ENCODE data around the gene PCCB. TPM values are rescaled to one million over a fixed set of nuclear protein-coding genes. Genes with fewer than 3 reads are reported as not detected.
"Not testable (repeated sequence)": the region's sequence is repeated elsewhere in the genome, so short reads cannot be mapped to it uniquely, and the experiment has no call there.

PCCB gene
- total RNA-seq, 2 donors from 2014 or later, result 14.5 to 26.4 TPM

GRCh38 chr3:136334209-136334608, 84.1 kb downstream of the PCCB start:
- DNase-seq, result no peak
- no peak overlapping the region for H3K27ac ChIP-seq
- intact Hi-C loops (cut with DNase I), result no loop called here
- ATAC-seq, result no peak
- H3K36me3 ChIP-seq (replicated peaks in 1 of 2; ENCODE audit: insufficient read depth in 1 of 2, low read depth in 2 of 2), result peaks cover 0 to 10% of the 10 kb centered on the region in 2 donors
- H3K27me3 ChIP-seq, result no peaks in the 10 kb centered on the region
- no peak overlapping the region for H3K4me3 ChIP-seq
- peaks cover 8% of the 10 kb centered on the region for H3K4me1 ChIP-seq
- TF ChIP-seq CTCF (IDR thresholded peaks at IDR 0.05) (no peak), POLR2A (IDR thresholded peaks at IDR 0.05) (no peak)
- H3K9me3 ChIP-seq, result no peaks in the 10 kb centered on the region

GRCh38 chr3:136334726-136335125, 84.6 kb downstream of the PCCB start:
- H3K36me3 ChIP-seq (replicated peaks in 1 of 2; ENCODE audit: insufficient read depth in 1 of 2, low read depth in 2 of 2); intact Hi-C loops (cut with DNase I); DNase-seq; H3K9me3 ChIP-seq; ATAC-seq; H3K27ac ChIP-seq; H3K27me3 ChIP-seq; H3K4me1 ChIP-seq; H3K4me3 ChIP-seq: not testable (repeated sequence)
- WGBS, 2 donors, result 93 to 95% methylated on average over 3 to 6 of the region's 6 CpGs

GRCh38 chr3:136336329-136337100, 86.4 kb downstream of the PCCB start:
- H3K4me3 ChIP-seq, result no peak overlapping the region
- 90 to 96% methylated on average over 4 of the region's 4 CpGs for WGBS, 2 donors
- no peak overlapping the region for H3K27ac ChIP-seq
- no peak for ATAC-seq
- peaks cover 8% of the 10 kb centered on the region for H3K4me1 ChIP-seq
- DNase-seq, result no peak
- H3K36me3 ChIP-seq (replicated peaks in 1 of 2; ENCODE audit: insufficient read depth in 1 of 2, low read depth in 2 of 2), result peaks cover 0 to 14% of the 10 kb centered on the region in 2 donors
- intact Hi-C loops (cut with DNase I), result no loop called here
- no peak for TF ChIP-seq POLR2A (IDR thresholded peaks at IDR 0.05)
- no peak for TF ChIP-seq CTCF (IDR thresholded peaks at IDR 0.05)
- H3K27me3 ChIP-seq, result no peaks in the 10 kb centered on the region
- H3K9me3 ChIP-seq, result no peaks in the 10 kb centered on the region

- ATAC-seq (peak; percentile 86), DNase-seq (peak in 2 of 4 donors; percentile 26 to 50)
- WGBS, 2 donors, result 33 to 35% methylated on average over 2 of the region's 2 CpGs
- peak overlapping the region; percentile 16 to 80 (median 43) for H3K27ac ChIP-seq
- no peaks in the 10 kb centered on the region for H3K9me3 ChIP-seq
- TF ChIP-seq CTCF (IDR thresholded peaks at IDR 0.05) (no peak), POLR2A (IDR thresholded peaks at IDR 0.05) (no peak)
- no peaks in the 10 kb centered on the region for H3K27me3 ChIP-seq
- intact Hi-C loops (cut with DNase I), result no loop called here
- H3K4me3 ChIP-seq, result no peak overlapping the region
- peaks cover 28% of the 10 kb centered on the region for H3K4me1 ChIP-seq
- H3K36me3 ChIP-seq (replicated peaks in 1 of 2; ENCODE audit: insufficient read depth in 1 of 2, low read depth in 2 of 2), result peaks cover 0 to 6% of the 10 kb centered on the region in 2 donors
These were observed 93.3 kb downstream of the PCCB start for GRCh38 chr3:136343446-136343845.

GRCh38 chr3:136343873-136344555, 93.9 kb downstream of the PCCB start:
- Histone ChIP-seq H3K9me3 (no peaks in the 10 kb centered on the region), H3K27ac (peak overlapping the region; percentile 16 to 80 (median 43)), H3K4me1 (peaks cover 28% of the 10 kb centered on the region), H3K27me3 (no peaks in the 10 kb centered on the region), H3K4me3 (no peak overlapping the region), H3K36me3 (replicated peaks in 1 of 2; ENCODE audit: insufficient read depth in 1 of 2, low read depth in 2 of 2) (peaks cover 0 to 8% of the 10 kb centered on the region in 2 donors)
- peak; percentile 91 for ATAC-seq
- peak; percentile 85 to 91 (median 88) for DNase-seq
- 38 to 41% methylated on average over 5 of the region's 5 CpGs for WGBS, 2 donors
- intact Hi-C loops (cut with DNase I), result no loop called here
- TF ChIP-seq CTCF (IDR thresholded peaks at IDR 0.05) (no peak), POLR2A (IDR thresholded peaks at IDR 0.05) (no peak)

Data from body of pancreas (tissue), 4 donors.